Common myeloid progenitor, CD34-positive (primary cell): ENCODE data around the gene ALCAM.

ENCODE experiments used
- CTCF ChIA-PET: fragments of 350-600 bp; sonication (Branson Sonifier 250); formaldehyde crosslinking; loops from one replicate; lab custom pipeline; 2021; ENCODE audit warnings: antibody characterized with exemption; lab: Charles Lee
- POLR2A ChIA-PET: fragments of 350-600 bp; sonication (Branson Sonifier 250); formaldehyde crosslinking; loops from one replicate; lab custom pipeline; 2021; ENCODE audit warnings: antibody characterized with exemption; lab: Charles Lee
- DNase-seq, 3 donors: peaks; one replicate each; pipeline versions ENCODE4 v3.0.0 to v3.0.0-alpha.2; 2013
- H3K27ac ChIP-seq, 2 experiments: 1 replicate in 1 of 2; 2 replicates in 1 of 2; pipeline ENCODE4 v1.7.0; 2013; ENCODE audit warnings: inconsistent platforms in 2 of 2, low read length in 2 of 2, mild to moderate bottlenecking in 2 of 2, low read depth in 1 of 2, moderate library complexity in 1 of 2; ENCODE audit not compliant: severe bottlenecking in 2 of 2, insufficient read depth in 1 of 2, poor library complexity in 1 of 2
- H3K27me3 ChIP-seq, 5 experiments: replicated peaks in 2 of 5; 1 replicate in 3 of 5; 2 replicates in 2 of 5; pipeline versions ENCODE4 v1.6.1 to v1.7.0; 2013; ENCODE audit warnings: low read length in 4 of 5, mild to moderate bottlenecking in 2 of 5, moderate library complexity in 2 of 5, inconsistent platforms in 1 of 5; ENCODE audit not compliant: insufficient read depth in 5 of 5, control insufficient read depth in 4 of 5
- H3K36me3 ChIP-seq, 4 experiments: 1 replicate in 2 of 4; 2 replicates in 2 of 4; pipeline versions ENCODE4 v1.6.1 to v1.7.0; 2013; ENCODE audit warnings: low read length in 3 of 4, control low read depth in 1 of 4, mild to moderate bottlenecking in 1 of 4; ENCODE audit not compliant: control insufficient read depth in 4 of 4, insufficient read depth in 4 of 4
- H3K4me1 ChIP-seq, 4 experiments: 1 replicate in 3 of 4; 2 replicates in 1 of 4; pipeline versions ENCODE4 v1.6.1 to v1.7.1; 2013; ENCODE audit warnings: low read length in 3 of 4, mild to moderate bottlenecking in 3 of 4, control low read depth in 1 of 4, inconsistent platforms in 1 of 4, moderate library complexity in 1 of 4; ENCODE audit not compliant: control insufficient read depth in 4 of 4, insufficient read depth in 4 of 4; ENCODE audit errors: control extremely low read depth in 1 of 4
- H3K4me3 ChIP-seq, 7 experiments: 1 replicate in 4 of 7; 2 replicates in 3 of 7; pipeline versions ENCODE4 v1.5.1 to v1.7.0; 2013; ENCODE audit warnings: mild to moderate bottlenecking in 7 of 7, low read length in 6 of 7, moderate library complexity in 6 of 7, inconsistent platforms in 2 of 7, low read depth in 2 of 7, control low read depth in 1 of 7; ENCODE audit not compliant: insufficient read depth in 4 of 7, control insufficient read depth in 1 of 7; ENCODE audit errors: extremely low read depth in 1 of 7
- H3K9me3 ChIP-seq, 5 experiments: 1 replicate in 4 of 5; 2 replicates in 1 of 5; pipeline versions ENCODE4 v1.6.1 to v1.7.1; 2013; ENCODE audit warnings: low read length in 4 of 5, mild to moderate bottlenecking in 2 of 5, inconsistent platforms in 1 of 5, low read depth in 1 of 5, moderate library complexity in 1 of 5; ENCODE audit not compliant: control insufficient read depth in 4 of 5, insufficient read depth in 2 of 5; ENCODE audit errors: control extremely low read depth in 1 of 5
- WGBS: methylation state at CpG from one replicate; pipeline ENCODE4 v1.1.5; 2013; ENCODE audit not compliant: insufficient coverage; 5-methylcytosine and 5-hydroxymethylcytosine counted together

The ALCAM gene

DNA sequence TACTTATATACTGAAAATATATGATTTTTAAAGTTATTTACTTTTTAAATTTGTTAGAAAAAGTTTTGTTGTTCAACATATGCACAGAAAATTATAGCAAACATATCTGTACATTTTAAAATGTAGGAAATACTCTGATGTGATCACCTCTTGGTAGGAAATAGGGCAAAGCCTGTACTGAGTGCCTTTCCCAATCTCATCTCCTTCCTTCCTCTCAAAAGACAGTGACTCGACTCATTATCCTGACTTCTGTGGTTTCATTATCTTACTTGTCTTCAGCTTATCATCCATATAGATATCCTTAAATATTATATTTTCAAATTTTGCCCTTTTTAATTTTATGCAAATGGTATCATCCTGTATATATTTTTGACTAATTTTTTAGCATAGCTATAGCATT lies 18.4 kb upstream of the ALCAM start:
- H3K36me3 ChIP-seq, result no peaks in the 10 kb centered on the region
- WGBS, result no CpG with 5 or more reads among the region's 1 CpG
- ChIA-PET POLR2A (no interaction called here), CTCF (no interaction called here)
- no peak for DNase-seq
- H3K27me3 ChIP-seq, result peaks cover 0 to 7% (median 0%) of the 10 kb centered on the region in 5 experiments
- H3K4me1 ChIP-seq, result peaks cover 0 to 1% (median 0%) of the 10 kb centered on the region in 4 experiments
- H3K27ac ChIP-seq, result no peak overlapping the region
- no peak overlapping the region for H3K4me3 ChIP-seq
- H3K9me3 ChIP-seq, result no peaks in the 10 kb centered on the region

DNA sequence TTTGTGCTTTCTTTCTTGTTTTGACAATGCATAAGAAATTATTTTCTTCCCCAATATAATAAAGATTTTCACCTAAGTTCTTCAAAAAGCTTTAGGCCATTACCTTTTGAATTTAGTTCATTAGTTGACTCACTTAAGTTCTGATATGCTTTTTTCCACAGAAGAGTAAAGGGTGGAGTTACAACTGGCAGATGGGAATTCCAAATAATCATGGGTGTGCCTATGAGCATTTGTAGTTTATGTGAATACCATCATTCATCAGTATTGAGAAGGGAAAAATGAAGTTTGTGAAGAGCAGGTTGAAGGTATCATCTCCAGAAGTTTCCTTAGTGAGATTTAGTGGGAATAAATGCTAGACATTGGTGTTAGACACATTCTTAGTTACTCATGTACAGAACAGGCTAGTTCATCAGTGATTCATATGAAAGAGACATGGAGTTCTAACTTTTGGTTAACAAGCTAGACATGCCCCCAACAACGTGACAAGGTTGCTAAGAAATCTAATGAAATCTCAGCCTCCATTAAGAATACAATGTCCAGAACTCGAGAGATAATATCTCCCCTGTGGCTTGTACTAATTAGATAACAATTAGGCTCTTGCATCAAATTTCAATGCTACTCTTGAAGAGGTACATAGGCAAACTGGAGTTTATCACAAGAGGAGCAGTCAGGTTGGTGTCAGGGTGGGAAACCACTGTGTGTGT lies 16.9 kb upstream of the ALCAM start:
- Histone ChIP-seq H3K9me3 (no peaks in the 10 kb centered on the region), H3K36me3 (no peaks in the 10 kb centered on the region), H3K4me1 (peaks cover 0 to 9% (median 7%) of the 10 kb centered on the region in 4 experiments), H3K27me3 (peaks cover 0 to 17% (median 5%) of the 10 kb centered on the region in 5 experiments), H3K4me3 (no peak overlapping the region), H3K27ac (no peak overlapping the region)
- DNase-seq, result no peak
- POLR2A ChIA-PET, result no interaction called here
- WGBS, result 100% methylated on average over 1 of the region's 2 CpGs
- CTCF ChIA-PET, result no interaction called here

DNA sequence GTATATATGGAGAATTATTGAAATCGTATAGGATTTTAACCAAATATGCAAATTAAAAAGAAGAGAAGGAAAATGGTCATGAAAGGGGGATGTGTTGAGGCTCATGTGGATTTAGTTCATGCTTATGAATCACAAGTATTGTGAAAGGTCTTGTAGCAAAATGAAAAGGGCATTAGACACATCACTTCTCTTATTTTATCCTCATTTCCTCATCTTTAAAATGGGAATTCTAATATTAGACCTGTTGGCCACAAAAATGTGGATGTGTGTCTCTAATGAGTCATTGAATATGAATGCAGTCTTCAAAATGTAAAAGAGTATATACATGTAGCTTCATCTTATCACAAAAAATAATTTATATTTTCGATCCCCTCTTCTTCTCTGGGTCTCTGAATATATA lies 14.9 kb upstream of the ALCAM start:
- no peak overlapping the region for H3K27ac ChIP-seq
- no peaks in the 10 kb centered on the region for H3K9me3 ChIP-seq
- H3K4me3 ChIP-seq, result no peak overlapping the region
- H3K36me3 ChIP-seq, result no peaks in the 10 kb centered on the region
- 100% methylated on average over 1 of the region's 2 CpGs for WGBS
- ChIA-PET CTCF (no interaction called here), POLR2A (no interaction called here)
- H3K27me3 ChIP-seq, result peaks cover 0 to 17% (median 5%) of the 10 kb centered on the region in 5 experiments
- no peak for DNase-seq
- H3K4me1 ChIP-seq, result peaks cover 0 to 11% (median 7%) of the 10 kb centered on the region in 4 experiments

DNA sequence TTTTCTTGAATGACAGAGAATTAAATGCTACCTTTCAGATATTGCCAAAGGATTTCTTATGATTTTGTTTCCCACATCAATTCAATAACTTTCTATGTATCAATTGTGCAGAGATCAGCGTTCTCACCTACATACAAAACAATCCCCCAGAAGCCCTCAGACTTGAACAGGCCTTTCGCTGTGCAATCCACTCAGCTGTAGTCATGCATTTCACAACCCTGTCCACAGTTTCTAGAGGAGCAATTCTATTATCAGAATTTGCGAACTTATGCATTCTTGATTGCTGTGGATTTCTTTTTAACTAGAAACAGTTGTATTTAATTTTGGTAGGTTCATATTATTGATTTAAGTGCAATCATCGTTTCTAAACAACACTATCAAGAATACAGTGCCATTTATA lies 13.7 kb upstream of the ALCAM start:
- Histone ChIP-seq H3K4me1 (peaks cover 0 to 11% (median 7%) of the 10 kb centered on the region in 4 experiments), H3K27ac (no peak overlapping the region), H3K36me3 (no peaks in the 10 kb centered on the region), H3K4me3 (no peak overlapping the region), H3K9me3 (no peaks in the 10 kb centered on the region), H3K27me3 (peaks cover 0 to 17% (median 5%) of the 10 kb centered on the region in 5 experiments)
- 100% methylated on average over 3 of the region's 4 CpGs for WGBS
- ChIA-PET POLR2A (no interaction called here), CTCF (interaction anchor here (1.4 kb wide), 1 partner anchor 12 kb away, joined by 4 read pairs; no protein-coding TSS in a partner anchor)
- DNase-seq, result no peak

DNA sequence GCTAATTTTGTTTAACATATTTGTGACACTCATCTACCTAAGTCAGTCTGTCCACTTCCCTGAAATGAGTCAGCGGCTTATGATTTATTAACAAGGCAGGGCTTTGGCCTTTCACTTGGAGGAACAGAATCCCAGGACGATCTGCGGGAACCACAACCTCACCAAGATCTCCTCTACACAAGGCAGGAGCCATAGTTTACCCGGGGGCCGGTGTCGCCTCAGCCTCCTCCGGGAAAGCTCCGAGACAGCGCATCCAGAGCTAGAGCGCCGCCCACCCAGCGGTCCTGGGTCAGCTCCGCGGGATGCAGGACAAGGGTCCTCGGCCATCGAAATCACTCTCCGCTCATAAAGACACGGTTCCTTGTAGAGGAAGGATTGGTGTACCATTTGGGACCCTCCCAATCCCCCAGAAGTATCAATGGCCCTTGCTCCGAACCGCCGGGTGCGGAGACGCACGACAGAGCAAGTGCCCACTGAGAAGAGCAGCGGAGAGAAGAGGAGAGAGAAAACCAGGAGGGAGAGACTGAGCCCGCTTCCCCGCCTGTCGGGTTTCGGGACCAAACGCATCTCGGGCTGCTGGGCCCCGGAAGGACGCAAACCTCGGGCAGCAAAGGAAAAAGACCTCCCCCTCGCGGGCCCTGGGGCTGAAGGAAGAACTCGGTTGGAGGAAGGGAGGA lies 13.1 kb upstream of the ALCAM start:
- POLR2A ChIA-PET, result no interaction called here
- no peak overlapping the region for H3K27ac ChIP-seq
- peaks cover 0 to 11% (median 7%) of the 10 kb centered on the region in 4 experiments for H3K4me1 ChIP-seq
- H3K4me3 ChIP-seq, result peak overlapping the region; percentile 40 to 79 (median 66)
- 9% methylated on average over 18 of the region's 37 CpGs for WGBS
- peak in 2 of 3 donors; percentile 37 to 59 for DNase-seq
- CTCF ChIA-PET, result interaction anchor here (1.4 kb wide), 1 partner anchor 11 kb away, joined by 4 read pairs; no protein-coding TSS in a partner anchor
- H3K27me3 ChIP-seq, result peaks cover 0 to 17% (median 5%) of the 10 kb centered on the region in 5 experiments
- H3K9me3 ChIP-seq, result no peaks in the 10 kb centered on the region
- no peaks in the 10 kb centered on the region for H3K36me3 ChIP-seq

DNA sequence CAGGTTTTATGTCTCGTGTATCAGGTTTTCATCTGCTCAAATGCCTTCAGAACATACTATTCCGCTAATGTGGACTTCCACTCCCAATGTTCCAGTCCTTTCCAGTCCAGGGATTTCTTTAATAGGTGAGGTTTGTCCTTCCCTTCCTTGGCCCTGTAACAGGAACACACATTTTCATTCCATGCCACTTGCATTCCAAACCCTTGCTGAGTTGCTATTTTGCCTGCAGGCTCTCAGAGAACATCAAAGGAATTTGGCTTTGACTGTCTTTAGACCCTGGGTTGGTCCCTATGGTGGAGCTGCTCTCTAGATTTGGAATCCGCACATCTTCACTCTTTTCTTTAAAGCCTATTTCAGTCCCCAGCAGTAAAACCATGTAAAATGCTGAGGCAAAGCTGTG lies 12.3 kb upstream of the ALCAM start:
- Histone ChIP-seq H3K27me3 (peaks cover 0 to 17% (median 5%) of the 10 kb centered on the region in 5 experiments), H3K4me3 (peak overlapping the region in 2 of 7 experiments; percentile 72 to 79), H3K9me3 (no peaks in the 10 kb centered on the region), H3K27ac (no peak overlapping the region), H3K36me3 (no peaks in the 10 kb centered on the region), H3K4me1 (peaks cover 0 to 11% (median 7%) of the 10 kb centered on the region in 4 experiments)
- no peak for DNase-seq
- POLR2A ChIA-PET, result no interaction called here
- 100% methylated on average over 1 of the region's 3 CpGs for WGBS
- CTCF ChIA-PET, result interaction anchor here (1.7 kb wide), 1 partner anchor 11 kb away, joined by 6 read pairs; the partner anchor contains the start of gene ALCAM
